ENCODE measurements around the gene ARRDC4.

The ARRDC4 gene, protein sequence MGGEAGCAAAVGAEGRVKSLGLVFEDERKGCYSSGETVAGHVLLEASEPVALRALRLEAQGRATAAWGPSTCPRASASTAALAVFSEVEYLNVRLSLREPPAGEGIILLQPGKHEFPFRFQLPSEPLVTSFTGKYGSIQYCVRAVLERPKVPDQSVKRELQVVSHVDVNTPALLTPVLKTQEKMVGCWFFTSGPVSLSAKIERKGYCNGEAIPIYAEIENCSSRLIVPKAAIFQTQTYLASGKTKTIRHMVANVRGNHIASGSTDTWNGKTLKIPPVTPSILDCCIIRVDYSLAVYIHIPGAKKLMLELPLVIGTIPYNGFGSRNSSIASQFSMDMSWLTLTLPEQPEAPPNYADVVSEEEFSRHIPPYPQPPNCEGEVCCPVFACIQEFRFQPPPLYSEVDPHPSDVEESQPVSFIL

GRCh38 chr15:97960364-97961066 lies at the start of gene ARRDC4:
Gene ARRDC4 (plus strand): TSS chr15:97960703. CDS start chr15:97960862, 159 bp downstream.
- TF ChIP-seq, protein P1, sequence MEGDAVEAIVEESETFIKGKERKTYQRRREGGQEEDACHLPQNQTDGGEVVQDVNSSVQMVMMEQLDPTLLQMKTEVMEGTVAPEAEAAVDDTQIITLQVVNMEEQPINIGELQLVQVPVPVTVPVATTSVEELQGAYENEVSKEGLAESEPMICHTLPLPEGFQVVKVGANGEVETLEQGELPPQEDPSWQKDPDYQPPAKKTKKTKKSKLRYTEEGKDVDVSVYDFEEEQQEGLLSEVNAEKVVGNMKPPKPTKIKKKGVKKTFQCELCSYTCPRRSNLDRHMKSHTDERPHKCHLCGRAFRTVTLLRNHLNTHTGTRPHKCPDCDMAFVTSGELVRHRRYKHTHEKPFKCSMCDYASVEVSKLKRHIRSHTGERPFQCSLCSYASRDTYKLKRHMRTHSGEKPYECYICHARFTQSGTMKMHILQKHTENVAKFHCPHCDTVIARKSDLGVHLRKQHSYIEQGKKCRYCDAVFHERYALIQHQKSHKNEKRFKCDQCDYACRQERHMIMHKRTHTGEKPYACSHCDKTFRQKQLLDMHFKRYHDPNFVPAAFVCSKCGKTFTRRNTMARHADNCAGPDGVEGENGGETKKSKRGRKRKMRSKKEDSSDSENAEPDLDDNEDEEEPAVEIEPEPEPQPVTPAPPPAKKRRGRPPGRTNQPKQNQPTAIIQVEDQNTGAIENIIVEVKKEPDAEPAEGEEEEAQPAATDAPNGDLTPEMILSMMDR (conservative IDR thresholded peaks at IDR 0.05; ENCODE audit: low read depth, low read length) = no peak
- H3K4me3 ChIP-seq (ENCODE audit: low read length) = peak within 1 kb of the TSS; percentile 68
- peak; percentile 99 for DNase-seq (ENCODE audit: low read depth)

DNA sequence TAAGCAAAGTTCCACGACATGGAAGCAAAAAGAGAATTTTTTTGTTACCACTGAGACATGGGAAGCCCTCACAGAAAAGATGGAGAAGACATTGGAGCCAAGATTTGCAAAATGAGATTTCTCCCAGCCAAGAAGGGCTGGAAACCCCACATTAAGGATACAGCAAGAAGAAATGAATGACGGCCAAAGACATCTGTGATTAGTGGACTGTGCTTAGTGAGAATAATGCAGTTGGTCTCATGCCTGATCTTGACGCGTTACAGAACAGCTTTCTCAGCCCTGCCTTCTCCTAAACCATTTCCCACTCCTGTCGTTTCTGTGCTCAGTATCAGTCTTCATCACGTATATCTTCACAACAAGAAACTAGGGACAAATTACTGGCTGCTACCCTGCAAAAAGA lies 45.8 kb upstream of the ARRDC4 start:
- TF ChIP-seq, protein P1 (conservative IDR thresholded peaks at IDR 0.05; ENCODE audit: low read depth, low read length) = no peak
- no peak for DNase-seq (ENCODE audit: low read depth)
- H3K4me3 ChIP-seq (ENCODE audit: low read length) = no peak overlapping the region

- DNase-seq (ENCODE audit: low read depth) = no peak
- TF ChIP-seq, protein P1 (conservative IDR thresholded peaks at IDR 0.05; ENCODE audit: low read depth, low read length) = no peak
These were observed 45.2 kb upstream of the ARRDC4 start for GRCh38 chr15:97915261-97915660.

GRCh38 chr15:97921296-97921865 lies 39.1 kb upstream of the ARRDC4 start:
- TF ChIP-seq, protein P1 (conservative IDR thresholded peaks at IDR 0.05; ENCODE audit: low read depth, low read length) = no peak
- no peak overlapping the region for H3K4me3 ChIP-seq (ENCODE audit: low read length)
- no peak for DNase-seq (ENCODE audit: low read depth)

More at GRCh38 chr15:97915261-97915660, 45.2 kb upstream of the ARRDC4 start:
- H3K4me3 ChIP-seq (ENCODE audit: low read length) = no peak overlapping the region

- TF ChIP-seq, protein P1 (conservative IDR thresholded peaks at IDR 0.05; ENCODE audit: low read depth, low read length) = no peak
- DNase-seq (ENCODE audit: low read depth) = no peak
- no peak overlapping the region for H3K4me3 ChIP-seq (ENCODE audit: low read length)
These were observed 30.9 kb upstream of the ARRDC4 start for GRCh38 chr15:97929456-97930229.

GRCh38 chr15:97930230-97930629 lies 30.3 kb upstream of the ARRDC4 start:
- H3K4me3 ChIP-seq (ENCODE audit: low read length) = no peak overlapping the region
- TF ChIP-seq, protein P1 (conservative IDR thresholded peaks at IDR 0.05; ENCODE audit: low read depth, low read length) = no peak
- no peak for DNase-seq (ENCODE audit: low read depth)
